Anterior cingulate cortex (tissue), 58 donors: ENCODE data around the gene FSTL5.

Source experiments
- DNase-seq, 58 donors: peaks; one replicate each; lab custom pipeline; 2025; lab: John Stamatoyannopoulos, UW

FSTL5 gene

DNA sequence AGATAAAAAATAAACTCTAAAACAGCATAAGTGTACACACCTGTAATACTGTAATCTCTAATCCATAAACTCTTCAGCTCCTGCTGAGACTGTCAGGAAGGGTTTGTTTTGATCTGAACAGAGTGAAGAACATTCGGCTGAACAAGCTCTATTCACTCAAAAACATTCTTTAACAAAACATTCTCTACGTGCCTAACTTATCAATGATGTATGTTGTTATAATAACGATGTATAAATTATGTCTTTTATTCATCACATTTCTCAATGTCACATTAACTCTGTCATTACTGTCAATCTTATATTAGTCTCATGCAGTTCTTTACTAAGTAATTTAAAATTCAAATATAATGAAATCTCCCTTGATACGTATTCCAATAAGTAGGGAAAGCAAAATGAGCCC is 280.6 kb downstream of the FSTL5 start:
- no peak for DNase-seq

- DNase-seq: no peak
Observed at GRCh38 chr4:161881370-161881769, 282.4 kb downstream of the FSTL5 start.

DNA sequence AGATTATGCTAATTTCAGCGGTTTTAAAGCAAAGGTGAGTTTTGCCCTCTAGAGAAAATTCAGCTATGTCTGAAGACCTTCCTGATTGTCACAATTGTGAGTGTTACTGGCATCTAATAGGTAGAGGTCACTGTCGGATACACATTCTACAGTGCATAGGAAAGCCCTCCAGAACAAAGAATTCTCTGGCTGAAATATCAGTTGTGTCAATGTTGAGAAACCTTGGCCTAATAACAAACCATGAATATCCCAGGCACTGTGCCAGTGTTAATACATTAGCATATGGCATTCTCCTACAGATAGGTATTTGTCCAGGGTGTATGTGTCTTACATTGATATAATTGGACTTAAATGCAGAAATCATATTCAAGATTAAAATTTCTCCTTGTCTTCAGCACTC is 294.3 kb downstream of the FSTL5 start:
- no peak for DNase-seq

- DNase-seq: no peak
Observed at GRCh38 chr4:161856711-161857326, 307.0 kb downstream of the FSTL5 start.

DNA sequence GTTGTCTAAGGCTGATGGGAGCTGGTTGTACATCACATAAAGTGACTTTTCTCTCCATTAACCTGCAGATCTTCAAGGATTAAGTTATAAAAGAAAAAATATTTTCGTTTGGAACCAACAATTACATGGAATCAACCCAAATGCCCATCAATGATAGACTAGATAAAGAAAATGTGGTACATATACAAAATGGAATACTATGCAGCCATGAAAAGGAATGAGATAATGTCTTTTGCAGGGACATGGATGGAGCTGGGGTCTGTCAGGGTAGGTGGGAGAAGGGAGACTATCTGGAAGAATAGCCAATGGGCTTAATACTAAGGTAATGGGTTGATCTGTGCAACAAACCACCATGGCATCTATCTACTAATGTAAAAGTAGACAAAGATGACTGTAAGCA is 313.2 kb downstream of the FSTL5 start:
- DNase-seq: no peak

- DNase-seq: no peak
Observed at GRCh38 chr4:161841759-161842158, 322.0 kb downstream of the FSTL5 start.

DNA sequence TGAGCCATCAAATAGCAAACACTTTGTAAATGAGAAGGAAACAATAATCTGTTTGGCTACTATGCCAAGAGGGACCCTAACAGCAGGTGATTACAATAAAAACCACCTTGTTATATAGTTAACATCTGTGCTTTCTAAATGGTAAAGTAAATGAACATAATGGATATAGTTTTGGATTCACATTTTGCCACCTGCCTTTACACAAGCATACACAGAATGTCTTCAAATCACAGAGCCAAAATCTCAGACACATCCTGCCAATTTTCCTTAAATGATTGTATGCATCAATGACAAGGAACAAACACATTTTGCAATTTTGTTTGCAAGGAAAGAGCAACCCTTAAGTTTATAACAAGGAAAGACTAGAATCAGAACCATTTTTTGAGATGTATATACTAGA is 334.2 kb downstream of the FSTL5 start:
- no peak for DNase-seq

DNA sequence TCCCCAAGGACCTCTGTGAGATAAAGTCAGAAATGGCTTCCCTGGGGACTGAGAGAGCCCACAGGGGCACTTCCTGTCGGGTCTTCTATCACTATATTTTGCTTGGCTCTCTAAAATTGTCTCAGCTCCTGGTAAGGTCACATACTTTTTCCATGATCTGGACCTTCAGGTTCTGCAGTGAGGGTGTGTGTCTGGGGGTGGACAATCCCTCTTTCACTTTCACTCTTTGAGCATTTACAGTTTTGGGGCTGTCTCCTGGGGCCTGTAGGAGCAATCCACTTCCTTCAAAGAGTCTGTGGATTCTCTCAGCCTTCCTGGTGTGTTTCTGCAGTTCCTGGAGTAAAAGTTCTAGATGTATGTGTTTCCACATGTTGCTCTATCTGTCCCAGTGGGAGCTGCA is 335.7 kb downstream of the FSTL5 start:
- DNase-seq: no peak

DNA sequence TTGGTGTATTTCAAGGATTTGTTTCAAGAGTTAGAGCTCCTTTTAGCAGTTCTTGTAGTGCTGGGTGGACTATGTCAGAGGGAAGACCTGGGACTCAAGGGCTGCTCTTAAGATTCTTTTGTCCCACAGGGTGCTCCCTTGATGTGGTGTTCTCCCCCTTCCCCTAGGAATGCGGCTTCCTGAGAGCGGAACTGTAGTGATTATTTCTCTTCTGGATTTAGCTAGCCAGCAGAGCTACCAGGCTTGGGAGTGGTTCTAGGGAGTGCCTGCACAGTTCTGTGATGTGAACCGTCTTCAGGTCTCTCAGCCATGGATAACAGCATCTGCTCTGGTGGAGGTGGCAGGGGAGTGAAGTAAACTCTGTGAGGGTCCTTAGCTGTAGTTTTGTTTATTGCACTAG is 336.8 kb downstream of the FSTL5 start:
- DNase-seq: no peak

DNA sequence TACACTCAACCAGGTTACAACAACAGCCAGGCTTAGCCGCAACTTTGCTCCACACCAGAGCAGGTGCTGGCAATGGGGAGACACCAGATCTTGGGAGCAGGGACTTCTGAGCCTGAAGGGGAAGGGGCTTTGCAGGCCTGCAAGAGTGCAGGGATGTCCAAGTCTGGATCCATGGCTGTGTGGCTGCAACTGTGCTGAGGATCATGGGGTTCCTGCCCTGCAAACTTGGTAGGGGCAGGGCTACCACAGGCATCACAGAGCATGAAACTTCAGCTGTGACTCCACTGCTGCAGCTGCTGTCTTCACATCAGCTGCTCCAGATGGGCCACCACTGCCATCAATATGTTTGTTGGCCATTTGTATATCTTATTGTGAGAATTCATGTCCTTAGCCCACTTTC is 340.4 kb downstream of the FSTL5 start:
- no peak for DNase-seq

GRCh38 chr4:161822174-161822573 is 341.6 kb downstream of the FSTL5 start:
- no peak for DNase-seq

DNA sequence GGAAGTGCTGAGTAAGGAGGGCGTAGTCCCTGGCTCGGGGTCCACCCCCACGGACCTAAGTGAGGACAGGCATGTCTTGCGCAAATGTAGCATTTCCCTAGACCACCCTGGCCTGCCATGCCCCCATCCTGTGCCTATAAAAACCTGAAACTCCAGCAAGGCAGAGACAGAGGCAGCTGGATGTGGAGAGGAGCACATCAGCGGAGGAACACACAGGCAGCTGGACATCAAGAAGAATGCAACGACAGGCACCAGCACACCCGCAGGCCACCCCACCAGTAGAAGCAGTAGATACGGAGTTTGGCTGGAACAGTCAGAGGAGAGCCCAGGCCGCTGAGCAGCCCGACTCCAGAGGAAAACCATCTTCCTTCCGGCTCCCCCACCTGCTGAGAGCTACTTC is 345.9 kb downstream of the FSTL5 start:
- no peak for DNase-seq

DNA sequence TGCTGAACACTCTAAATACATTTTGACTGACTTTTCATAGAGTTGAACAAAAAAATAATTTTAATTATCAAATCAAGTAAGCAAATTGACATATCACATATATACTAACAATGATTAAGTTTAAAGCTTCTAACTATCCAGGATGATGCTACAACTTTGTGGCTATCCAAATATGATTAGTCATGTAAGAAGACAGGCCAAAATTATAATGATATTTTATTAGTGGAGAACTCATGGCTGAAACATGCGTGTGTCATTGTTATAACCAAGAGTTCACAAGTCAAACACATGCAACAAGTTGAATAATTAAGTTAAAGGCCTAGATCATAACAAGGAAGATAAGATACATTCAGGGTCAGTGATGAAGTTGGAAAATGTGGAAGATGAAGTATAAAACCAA is 346.8 kb downstream of the FSTL5 start:
- DNase-seq: no peak

DNA sequence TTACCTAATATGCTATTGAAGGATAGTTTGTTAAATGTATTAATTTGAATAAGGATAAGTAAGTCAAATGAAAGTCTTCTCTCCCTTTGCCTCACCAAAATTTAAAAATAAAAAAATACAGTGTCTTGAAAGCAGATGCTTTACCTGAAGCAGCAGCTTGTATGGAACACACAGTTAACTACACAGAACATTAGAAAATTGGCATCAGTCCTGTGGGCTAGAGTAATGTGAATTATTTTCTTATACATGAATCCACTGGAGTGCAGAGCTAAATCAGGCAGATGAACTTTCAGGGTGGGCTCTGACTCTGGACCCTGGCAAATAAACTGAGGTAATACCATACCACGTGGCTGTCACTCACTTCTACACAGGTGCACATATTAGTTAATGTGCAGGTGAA is 348.0 kb downstream of the FSTL5 start:
- DNase-seq: no peak

DNA sequence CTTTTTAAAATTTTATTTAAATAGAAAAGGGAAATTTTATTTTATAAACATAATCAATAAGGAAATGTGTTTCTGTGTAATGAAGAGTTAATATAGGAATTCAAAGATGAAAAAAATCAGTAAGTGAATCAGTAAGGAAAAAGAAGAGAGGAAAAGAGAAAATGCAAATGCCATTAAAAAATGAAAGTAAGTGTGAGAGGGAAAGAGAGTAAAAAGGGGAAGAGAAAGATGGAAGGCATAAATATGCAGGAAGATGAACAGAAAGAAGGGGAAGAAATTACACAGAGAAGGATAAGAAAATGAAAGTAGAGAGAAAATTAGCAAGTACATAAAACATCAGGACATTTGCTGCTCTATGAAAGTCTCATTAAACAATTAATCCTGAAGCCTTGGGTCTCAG is 349.9 kb downstream of the FSTL5 start:
- DNase-seq: no peak

DNA sequence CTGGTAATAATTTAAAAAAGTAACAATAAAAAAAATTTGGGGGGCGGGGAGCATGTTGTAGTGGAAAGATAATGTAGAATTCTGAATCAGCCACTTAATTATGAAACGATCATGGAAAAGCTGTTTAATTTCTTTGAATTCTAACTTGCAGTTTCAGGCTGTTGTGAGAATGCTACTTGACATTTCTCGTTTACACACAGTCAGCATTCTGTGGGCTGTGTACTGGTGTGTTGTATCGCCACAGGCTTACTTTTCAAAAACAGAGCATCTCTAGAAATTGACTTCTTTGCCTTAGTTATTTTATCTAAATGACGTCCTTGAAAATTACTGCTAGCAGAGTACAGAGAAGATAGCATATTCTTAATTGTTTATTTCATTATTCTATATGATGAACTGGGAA is 350.4 kb downstream of the FSTL5 start:
- no peak for DNase-seq

DNA sequence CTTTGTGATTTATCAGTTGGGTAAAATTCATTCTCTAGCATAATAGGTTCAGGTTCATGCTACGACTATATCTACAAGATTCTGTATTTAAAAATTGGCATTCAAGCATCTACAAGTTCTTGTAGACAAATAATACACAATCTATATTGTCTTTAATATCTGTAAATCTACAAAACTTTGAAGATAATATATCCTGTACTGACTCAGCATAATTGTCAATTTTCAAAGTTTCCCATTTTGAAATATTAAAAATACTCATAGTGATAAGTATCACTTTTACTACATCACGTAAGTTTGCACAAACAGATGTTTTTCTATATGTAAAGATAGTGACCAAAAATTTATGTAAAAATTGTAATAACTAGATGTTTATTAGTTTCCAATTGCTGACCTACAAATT is 360.6 kb downstream of the FSTL5 start:
- DNase-seq: no peak

- DNase-seq: no peak
Observed at GRCh38 chr4:161799710-161800109, 364.1 kb downstream of the FSTL5 start.

DNA sequence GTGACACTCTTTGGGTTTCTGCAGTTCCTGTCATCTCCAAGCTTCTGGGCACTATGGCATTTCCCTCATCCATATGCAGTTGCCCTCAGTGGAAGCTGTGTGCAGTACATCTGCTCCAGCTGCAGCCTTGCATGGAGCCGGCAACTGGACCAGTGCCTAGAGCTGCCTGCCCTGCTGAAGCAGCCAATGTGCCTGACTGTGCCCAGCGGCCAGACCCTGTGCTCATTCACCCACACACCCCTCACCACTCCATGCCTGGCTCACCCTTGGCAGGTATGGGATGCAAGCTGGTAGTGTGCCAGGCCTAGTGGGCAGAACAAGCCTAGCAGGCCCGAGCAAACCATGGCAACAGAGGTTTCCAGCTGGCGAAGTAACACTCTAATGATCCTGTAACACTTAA is 370.8 kb downstream of the FSTL5 start:
- no peak for DNase-seq

DNA sequence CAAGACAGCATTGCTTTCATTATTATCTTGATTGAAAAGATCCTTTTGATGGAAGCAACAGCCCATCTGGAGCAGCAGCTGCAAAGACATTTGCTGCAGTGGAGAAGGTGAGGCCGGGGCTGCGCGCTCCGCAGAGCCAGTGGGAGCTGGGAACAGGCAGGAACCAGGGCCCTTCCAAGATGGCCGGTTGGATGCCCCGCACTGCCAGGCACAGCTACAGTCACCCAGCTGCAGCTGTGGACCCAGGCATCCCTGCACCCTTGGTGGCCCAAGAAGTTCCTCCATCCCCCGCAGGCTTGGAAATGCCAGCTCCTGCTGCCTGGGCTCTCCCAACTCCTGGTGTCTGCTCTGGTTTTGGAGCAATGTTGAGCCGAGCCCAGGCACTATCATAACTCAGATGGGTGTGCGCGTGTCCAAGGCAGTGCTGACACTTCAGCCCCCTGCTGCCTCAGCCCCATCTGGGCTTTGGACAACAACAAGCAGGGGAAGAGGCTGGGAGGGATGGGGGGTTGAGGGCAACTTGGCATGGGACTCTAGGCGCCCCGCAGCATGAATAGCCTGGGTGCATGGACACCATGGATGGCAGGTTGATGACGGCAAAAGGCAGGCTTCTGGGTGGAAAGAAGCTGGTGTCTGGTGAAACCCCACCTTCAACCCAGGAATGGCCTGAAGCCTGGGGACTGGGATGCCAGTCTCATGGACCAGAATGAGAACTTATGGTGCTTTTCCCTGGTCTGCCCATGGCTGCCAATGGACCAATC is 371.8 kb downstream of the FSTL5 start:
- DNase-seq: no peak

GRCh38 chr4:161767116-161767515 is 396.7 kb downstream of the FSTL5 start:
- DNase-seq: no peak

DNA sequence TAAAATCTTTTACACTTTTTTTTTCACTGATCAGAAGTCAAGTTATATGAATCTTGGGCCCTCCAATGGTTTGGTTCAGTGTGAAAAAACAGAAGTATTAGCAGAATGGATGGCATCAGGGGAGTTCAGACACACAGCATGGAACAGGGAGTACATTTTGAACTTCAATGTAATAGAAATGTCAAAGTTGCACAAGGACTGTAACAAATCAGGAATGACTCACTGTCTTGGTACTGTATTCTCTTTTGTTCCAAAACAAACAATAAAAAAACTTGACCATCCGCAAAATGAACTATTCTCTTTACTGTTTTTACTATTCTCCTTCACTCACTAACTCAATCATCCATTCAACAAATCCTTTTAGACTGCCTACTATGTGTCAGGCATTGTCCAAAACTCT is 401.0 kb downstream of the FSTL5 start:
- no peak for DNase-seq

- no peak for DNase-seq
Observed at GRCh38 chr4:161760008-161760407, 403.8 kb downstream of the FSTL5 start.
